Upper lobe of left lung (tissue), 4 donors: Measurements from ENCODE around the gene SLC9C2.

Source experiments
- CTCF ChIP-seq, 6 experiments: fragments of 450-650 bp in 4 of 6; fragments of 200-600 bp in 2 of 6; sonication (generic) in 2 of 6; IDR thresholded peaks; one replicate each; pipeline ENCODE4 v1.5.1; 2016 to 2019; ENCODE audit warnings: antibody characterized with exemption in 6 of 6
- EP300 ChIP-seq, 4 donors: sonication (generic); formaldehyde crosslinking; IDR thresholded peaks; one replicate each; pipeline ENCODE4 v1.5.1; 2017; ENCODE audit warnings: antibody characterized with exemption in 4 of 4, control low read depth in 2 of 4

GRCh38 chr1:173473599-173474011, 129.3 kb downstream of the SLC9C2 start:
- TF ChIP-seq CTCF (IDR thresholded peaks at IDR 0.05), result no peak
- TF ChIP-seq EP300 (IDR thresholded peaks at IDR 0.05), result no peak
